HG02571 (cell line): ENCODE data around the gene SAP30BP.

ENCODE experiments used
- ATAC-seq: cut with Tn5 transposase; IDR thresholded peaks from one replicate; pipeline ENCODE4 v1.9.1; 2021; ENCODE audit warnings: mild to moderate bottlenecking, moderate library complexity; ENCODE audit not compliant: unreplicated experiment

SAP30BP gene

DNA sequence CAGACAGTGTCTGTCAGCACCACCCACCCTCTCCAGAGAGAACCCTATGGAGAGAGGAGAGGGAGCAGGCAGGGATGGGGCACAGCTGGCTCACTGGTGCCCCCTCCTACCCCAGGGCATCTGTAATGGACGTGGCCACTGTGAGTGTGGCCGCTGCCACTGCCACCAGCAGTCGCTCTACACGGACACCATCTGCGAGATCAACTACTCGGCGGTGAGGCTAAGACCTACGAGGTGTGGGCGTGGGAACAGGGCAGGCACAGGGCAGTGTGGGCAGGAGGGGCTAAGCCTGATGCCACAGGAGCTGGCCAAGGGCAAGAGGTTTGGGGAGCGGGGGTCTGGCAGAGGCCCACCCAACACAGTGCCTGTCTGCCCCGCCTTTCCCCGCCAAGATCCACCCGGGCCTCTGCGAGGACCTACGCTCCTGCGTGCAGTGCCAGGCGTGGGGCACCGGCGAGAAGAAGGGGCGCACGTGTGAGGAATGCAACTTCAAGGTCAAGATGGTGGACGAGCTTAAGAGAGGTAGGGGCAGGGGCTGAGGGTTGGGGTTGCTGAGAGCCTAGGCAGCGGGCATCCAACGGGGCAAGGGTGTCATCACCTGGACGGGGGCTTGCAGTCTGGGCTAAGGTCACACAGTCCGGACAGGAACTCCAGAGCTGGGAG is 69.2 kb downstream of the SAP30BP start:
- no peak for ATAC-seq

DNA sequence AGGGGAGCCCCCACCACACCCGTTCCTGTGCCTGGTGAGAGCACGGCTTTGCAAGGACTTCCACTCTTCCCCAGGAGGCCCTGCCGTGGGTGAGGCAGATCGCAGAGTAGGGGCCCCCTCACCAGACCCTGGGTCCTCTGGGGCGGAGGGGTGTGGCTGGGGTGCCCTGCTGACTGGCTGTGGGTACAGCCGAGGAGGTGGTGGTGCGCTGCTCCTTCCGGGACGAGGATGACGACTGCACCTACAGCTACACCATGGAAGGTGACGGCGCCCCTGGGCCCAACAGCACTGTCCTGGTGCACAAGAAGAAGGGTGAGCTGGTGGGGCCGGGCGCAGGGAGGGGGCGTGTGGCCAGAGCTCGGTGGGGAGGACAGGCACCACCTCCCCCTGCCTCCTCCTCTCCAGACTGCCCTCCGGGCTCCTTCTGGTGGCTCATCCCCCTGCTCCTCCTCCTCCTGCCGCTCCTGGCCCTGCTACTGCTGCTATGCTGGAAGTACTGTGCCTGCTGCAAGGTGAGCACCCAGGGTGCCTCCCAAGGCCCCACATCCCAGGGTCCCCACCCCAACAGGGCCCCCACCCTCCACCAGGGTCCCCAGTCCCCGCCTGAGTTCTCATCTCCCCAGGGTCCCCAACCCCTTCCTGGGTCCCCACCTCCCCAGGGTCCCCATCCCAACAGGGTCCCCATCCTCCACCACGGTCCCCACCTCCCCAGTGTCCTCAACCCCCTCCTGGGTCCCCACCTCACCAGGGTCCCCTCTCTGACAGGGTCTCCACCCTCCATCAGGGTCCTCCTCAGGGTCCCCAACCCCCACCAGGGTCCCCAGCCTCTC is 70.2 kb downstream of the SAP30BP start:
- no peak for ATAC-seq

DNA sequence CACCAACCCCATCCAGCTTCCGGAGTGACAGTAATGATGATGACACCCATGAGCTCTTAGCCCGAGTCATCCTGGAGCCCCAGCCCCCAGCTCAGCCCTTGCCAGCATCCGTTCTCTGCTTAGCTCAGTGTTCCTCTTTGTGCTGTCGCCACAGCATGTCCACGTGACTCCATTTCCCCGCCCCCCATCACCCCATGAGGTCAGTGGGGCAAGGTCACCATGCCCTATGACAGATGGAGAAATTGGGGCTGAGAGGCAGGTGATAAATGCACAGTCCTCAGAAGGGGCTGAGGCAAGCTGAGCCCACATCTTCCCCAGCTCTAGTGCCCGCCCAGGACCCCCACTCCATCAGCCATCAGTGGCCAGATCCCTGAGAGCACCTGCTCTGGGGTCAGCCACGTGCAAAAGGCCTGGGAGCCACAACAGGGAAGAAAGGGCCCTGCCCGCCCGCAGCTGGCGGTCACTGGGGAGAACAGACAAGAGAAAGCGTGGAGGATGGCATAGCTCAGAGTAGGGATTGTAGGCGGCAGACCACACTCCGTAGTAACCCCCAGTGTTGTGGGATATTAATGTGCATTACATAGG is 71.2 kb downstream of the SAP30BP start:
- no peak for ATAC-seq

DNA sequence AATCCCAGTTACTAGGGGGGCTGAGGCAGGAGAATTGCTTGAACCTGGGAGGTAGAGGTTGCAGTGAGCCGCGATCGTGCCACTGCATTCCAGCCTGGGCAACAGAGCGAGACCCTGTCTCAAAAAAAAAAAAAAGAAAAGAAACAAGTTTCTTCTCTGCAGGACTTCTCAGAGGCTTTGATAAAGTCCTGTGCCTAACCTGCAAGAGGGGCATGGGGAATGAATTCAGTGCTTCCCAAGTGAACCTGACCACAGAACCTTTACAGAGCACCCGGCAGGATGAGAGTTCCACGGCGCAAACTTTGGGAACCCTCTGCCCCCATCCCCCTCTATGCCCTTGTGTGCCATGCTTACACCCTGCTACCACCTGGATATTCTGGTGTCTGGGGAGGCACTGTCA is 72.0 kb downstream of the SAP30BP start:
- ATAC-seq = no peak

DNA sequence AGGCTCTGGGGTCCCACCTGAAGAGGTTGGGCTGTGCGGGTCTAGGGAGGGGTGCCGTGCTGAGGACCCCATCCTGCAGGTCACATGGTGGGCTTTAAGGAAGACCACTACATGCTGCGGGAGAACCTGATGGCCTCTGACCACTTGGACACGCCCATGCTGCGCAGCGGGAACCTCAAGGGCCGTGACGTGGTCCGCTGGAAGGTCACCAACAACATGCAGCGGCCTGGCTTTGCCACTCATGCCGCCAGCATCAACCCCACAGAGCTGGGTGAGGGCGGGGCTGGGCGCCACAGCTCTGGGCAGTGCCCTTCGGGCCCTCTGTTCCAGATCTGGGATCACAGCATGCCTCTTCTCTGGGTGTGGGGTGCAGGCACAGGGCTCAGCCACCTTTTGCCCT is 72.7 kb downstream of the SAP30BP start:
- ATAC-seq = no peak

DNA sequence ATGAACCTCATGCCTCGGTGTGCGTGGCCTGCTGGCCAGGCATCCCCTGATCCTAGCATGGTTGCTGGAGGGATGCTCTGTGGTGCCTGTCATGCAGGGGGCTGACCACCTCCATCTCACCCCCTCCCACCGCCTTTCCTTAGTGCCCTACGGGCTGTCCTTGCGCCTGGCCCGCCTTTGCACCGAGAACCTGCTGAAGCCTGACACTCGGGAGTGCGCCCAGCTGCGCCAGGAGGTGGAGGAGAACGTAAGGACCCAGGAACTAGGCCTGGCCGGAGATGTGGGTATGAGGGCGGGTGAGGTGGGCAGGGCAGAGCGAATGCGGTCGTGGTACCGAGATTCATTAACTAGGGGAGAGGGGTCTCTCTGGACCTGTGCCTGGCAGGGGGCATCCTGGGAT is 73.1 kb downstream of the SAP30BP start:
- ATAC-seq = no peak

DNA sequence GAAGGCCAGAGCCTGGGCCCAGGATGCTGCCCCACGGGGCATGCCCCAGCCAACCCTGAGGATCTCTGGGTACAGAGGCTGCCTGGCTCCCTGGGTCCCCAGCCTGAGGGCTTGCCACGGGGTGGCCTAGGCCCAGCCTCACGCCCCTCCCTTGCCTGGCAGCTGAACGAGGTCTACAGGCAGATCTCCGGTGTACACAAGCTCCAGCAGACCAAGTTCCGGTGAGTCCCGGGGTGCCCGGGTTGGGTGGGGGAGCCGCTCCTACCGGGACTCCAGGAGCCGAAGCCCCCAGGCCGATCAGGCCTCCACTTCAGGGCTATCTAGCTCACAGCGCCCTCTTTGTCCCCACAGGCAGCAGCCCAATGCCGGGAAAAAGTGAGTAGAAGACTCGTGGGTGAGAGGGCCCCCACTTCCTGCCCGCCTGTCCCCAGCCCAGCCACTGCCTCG is 73.5 kb downstream of the SAP30BP start:
- ATAC-seq = no peak

DNA sequence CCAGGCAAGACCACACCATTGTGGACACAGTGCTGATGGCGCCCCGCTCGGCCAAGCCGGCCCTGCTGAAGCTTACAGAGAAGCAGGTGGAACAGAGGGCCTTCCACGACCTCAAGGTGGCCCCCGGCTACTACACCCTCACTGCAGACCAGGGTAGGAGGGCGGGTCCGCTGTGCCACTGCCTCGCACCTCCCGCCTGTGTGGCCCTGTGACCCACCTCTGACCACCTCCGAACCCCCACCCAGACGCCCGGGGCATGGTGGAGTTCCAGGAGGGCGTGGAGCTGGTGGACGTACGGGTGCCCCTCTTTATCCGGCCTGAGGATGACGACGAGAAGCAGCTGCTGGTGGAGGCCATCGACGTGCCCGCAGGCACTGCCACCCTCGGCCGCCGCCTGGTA is 75.2 kb downstream of the SAP30BP start:
- no peak for ATAC-seq

DNA sequence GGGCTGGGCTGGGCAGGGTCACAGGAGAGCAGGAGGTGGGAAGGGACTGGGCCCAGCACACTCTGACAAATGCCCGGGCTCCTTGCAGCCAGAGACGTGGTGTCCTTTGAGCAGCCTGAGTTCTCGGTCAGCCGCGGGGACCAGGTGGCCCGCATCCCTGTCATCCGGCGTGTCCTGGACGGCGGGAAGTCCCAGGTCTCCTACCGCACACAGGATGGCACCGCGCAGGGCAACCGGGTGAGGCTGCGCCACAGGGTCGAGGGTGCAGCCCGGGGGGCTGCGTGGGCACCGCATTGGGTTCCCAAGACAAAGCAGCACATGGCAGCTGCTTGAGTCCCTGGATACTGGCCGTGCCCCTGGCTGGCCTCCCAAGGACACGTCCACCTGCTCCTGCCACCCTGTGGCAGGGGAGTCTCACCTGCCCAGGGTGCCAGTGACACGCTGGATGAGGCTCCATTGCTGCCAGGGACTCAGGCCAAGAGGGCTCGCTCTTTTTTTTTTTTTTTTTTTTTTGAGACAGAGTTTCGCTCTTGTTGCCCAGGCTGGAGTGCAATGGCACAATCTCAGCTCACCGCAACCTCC is 76.6 kb downstream of the SAP30BP start:
- no peak for ATAC-seq

DNA sequence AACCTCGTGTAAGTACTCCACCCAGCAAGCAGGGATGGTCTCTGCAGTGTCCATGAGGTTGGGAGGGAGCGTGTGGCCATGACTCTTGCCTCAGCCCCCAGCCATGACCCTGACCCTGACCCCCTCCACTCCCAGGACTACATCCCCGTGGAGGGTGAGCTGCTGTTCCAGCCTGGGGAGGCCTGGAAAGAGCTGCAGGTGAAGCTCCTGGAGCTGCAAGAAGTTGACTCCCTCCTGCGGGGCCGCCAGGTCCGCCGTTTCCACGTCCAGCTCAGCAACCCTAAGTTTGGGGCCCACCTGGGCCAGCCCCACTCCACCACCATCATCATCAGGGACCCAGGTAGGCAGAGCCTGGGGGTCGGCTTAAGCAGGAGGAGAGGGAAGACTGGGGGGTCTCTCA is 81.6 kb downstream of the SAP30BP start:
- no peak for ATAC-seq

DNA sequence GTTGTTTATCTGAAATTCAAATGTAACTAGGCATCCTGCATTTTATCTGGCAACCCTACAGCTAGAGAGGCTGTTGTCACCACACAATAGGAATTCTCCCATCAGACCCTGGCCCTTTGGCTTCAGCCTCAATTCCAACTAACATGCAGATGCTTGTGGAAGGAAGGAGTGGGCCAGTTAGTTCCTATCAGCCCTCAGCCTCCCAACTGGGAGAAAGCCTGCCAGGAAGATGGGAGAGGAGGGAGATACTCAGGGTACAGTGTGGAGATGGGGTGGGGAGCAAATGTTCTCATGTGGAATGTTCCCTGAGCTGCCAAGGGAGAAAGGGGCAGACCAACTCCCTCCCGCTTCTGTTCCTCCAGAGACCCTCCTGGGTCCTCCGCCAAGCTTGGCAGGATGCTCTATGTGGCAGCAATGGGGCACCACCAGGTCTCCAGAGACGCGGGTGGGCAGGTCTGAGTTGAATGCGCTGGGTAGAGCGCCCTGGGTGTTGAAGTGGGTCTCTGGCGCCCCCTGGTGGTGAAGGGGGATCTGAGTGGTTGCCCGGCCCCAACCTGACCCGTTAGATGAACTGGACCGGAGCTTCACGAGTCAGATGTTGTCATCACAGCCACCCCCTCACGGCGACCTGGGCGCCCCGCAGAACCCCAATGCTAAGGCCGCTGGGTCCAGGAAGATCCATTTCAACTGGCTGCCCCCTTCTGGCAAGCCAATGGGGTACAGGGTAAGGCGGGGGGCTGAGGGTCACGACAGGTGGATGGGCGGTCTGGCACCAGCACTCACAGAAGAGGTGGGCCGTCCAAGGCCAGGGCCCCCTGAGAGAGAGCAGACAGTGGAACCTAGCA is 82.6 kb downstream of the SAP30BP start:
- ATAC-seq = no peak

DNA sequence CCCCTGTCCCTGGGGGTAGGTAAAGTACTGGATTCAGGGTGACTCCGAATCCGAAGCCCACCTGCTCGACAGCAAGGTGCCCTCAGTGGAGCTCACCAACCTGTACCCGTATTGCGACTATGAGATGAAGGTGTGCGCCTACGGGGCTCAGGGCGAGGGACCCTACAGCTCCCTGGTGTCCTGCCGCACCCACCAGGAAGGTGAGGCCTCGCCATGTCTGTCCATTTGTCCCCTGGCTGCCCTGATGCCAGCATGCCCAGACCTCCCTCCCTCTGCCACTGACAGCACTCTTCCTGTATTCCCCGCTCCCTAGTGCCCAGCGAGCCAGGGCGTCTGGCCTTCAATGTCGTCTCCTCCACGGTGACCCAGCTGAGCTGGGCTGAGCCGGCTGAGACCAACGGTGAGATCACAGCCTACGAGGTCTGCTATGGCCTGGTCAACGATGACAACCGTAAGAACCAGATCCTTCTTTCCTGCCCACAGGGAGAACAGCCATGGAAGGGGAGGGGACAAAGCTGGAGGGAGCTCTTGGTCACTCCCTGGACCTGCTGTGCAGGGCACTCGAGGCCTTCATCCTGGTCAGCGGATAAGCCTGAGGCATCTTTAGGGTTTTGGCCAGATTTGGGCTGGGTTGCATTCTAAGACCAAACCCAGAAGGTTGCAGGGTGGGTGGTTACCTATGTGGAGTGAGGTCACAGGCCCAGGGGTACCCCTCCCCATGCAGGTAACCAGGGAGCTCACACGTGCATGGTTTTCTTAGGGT is 83.7 kb downstream of the SAP30BP start:
- ATAC-seq = no peak

DNA sequence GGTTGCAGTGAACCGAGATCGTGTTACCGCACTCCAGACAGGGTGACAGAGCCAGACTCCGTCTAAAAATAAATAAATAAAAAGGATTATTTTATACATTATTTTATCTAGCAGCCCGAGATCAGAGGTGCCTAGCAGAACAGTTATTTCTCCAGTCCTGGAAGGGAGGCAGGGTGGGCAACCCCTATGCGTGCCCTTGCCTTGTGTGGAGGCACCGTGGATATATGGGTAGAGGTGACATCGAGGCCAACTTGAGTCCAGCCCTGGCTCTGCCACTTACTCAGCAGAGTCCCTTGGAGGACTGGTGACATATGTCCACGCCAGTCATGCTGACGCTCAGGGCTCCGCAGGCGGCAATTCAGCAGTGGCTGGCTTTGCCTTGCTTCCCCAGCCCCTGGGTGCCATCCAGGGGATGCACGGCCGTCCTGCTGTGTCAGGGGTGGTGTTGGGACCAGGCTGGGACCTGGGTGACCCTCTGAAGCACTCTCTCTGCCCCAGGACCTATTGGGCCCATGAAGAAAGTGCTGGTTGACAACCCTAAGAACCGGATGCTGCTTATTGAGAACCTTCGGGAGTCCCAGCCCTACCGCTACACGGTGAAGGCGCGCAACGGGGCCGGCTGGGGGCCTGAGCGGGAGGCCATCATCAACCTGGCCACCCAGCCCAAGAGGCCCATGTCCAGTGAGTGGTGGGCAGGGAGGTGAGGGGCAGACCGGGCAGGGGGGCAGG is 84.7 kb downstream of the SAP30BP start:
- ATAC-seq = no peak

DNA sequence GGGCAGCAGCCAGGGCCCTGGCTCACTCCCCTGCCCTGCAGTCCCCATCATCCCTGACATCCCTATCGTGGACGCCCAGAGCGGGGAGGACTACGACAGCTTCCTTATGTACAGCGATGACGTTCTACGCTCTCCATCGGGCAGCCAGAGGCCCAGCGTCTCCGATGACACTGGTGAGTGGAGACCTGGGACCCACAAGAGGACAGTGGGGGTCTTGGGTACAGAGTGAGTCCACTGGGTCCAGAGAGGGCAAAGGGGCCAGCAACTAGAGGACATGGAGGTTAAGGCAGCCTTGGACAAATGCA is 85.2 kb downstream of the SAP30BP start:
- ATAC-seq = no peak

DNA sequence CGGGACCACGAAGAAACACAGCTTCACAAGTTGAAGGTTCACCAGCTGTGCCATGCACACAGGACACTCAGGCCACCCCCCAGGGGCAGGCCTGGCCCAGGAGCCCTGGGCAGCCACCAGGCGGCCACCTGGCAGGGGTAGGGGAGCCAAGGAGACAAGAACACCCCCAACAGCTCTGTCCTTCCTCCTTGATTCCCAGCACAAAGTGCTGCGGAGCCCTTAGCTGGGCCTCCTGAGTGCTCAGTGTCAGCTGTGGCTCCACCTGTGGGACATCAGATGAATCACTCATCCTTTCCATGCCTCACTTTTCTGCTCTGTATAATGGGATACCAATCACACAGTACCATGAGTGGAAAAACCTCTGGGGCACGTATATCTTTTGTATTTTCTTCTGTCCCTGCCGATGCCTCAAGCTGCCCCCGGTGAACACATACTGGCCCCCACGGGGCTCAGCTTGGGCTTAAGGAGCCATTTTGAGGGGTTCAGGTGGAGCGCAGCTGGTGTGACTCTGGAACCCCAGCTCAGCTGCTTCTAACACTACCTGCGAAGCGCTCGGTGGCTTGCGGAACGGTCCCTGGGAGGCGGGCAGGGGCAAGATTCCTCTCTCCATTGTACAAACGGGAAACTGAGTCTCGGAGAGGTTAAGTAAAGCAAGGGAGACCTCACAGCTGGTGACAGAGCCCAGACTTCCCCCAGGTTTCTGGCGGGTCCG is 85.8 kb downstream of the SAP30BP start:
- ATAC-seq = no peak

DNA sequence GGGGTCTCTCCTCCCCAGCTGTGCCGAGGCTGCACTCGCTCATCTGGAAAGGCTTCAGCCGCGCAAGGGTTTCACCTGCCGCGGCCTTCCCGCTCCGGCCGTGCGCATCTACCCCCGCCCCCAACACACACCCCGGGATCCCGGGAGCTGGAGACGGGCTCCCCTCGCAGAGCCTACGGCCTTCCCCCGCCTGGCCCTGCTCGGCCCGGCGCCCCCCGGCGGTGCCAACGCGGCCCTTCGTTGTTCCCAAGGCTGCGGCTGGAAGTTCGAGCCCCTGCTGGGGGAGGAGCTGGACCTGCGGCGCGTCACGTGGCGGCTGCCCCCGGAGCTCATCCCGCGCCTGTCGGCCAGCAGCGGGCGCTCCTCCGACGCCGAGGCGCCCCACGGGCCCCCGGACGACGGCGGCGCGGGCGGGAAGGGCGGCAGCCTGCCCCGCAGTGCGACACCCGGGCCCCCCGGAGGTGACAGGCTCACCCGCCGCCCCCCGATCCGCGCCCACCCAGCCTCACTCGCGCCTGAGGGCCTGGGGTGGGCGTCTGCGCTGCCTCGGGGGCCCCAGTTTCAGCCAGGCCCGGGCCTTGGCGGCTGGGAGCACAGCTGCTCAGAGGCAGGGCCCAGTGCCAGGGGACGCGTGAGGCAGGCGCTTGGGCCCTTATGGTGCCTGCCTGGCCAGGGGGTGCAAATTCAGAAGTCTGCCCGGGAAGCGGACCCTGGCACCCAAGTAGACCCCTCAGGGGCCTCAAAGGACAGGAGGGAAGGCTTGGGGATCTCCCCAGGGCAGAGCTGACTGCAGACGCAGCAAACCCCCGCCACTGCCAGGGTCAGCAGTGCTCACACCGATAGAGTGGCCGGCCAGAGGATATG is 86.6 kb downstream of the SAP30BP start:
- ATAC-seq = no peak

DNA sequence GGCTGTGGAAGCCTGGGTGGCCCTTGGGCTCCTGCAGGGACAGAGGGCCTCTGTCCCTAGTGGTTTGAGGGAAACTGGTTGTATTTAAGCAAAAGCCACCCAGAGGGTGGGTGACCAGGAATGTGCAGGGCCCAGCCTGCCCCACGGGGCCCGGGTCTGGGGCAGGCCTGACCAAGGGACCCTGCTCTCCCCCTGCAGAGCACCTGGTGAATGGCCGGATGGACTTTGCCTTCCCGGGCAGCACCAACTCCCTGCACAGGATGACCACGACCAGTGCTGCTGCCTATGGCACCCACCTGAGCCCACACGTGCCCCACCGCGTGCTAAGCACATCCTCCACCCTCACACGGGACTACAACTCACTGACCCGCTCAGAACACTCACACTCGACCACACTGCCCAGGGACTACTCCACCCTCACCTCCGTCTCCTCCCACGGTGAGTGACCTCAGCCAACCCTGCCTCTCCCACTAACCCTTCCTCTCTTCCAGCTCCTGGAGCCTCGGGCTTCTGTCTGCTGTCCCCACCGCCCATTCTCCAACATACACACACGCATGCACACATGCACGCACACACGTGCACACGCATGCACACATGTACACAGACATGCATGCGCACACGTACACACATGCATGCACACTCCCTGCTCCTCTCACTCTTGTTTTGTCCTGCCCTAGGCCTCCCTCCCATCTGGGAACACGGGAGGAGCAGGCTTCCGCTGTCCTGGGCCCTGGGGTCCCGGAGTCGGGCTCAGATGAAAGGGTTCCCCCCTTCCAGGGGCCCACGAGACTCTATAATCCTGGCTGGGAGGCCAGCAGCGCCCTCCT is 87.5 kb downstream of the SAP30BP start:
- ATAC-seq = no peak
